RPMI7951 (cell line): Measurements from ENCODE around the gene VPS37C. TPM values are rescaled to one million over a fixed set of nuclear protein-coding genes. Genes with fewer than 3 reads are reported as not detected.
"Not testable (repeated sequence)": the region's sequence is repeated elsewhere in the genome, so short reads cannot be mapped to it uniquely, and the experiment has no call there.

ENCODE experiments used
- DNase-seq: peaks from one replicate; pipeline ENCODE4 v3.0.0-alpha.2; 2012; ENCODE audit warnings: low read depth
- total RNA-seq: library from RNA; depleted of rRNA; stranded (reverse); fragments of >200 nt; shearing (Covaris generic); gene quantifications from 2 replicates; pipeline ENCODE4 v1.2.3, GENCODE V29; 2014

VPS37C gene
- total RNA-seq, 1 experiment from 2014 or later, result 11.5 TPM

DNA sequence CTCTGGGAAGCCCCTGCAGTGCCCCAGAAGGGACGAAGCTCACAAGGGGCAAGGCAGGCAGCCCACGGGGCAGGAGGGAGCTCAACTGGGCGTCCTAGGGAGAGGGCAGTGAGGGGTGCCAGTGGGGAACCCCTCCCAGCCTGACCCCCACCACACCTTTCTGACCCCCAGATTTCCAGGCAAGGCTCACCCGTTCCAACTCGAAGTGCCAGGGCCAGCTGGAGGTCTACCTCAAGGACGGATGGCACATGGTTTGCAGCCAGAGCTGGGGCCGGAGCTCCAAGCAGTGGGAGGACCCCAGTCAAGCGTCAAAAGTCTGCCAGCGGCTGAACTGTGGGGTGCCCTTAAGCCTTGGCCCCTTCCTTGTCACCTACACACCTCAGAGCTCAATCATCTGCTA is 43.2 kb downstream of the VPS37C start:
- no peak for DNase-seq

GRCh38 chr11:61117168-61117520 is 44.1 kb downstream of the VPS37C start:
- no peak for DNase-seq

GRCh38 chr11:61116426-61117167 is 44.6 kb downstream of the VPS37C start:
- no peak for DNase-seq

- DNase-seq, result no peak
Observed at GRCh38 chr11:61115498-61116224, 45.6 kb downstream of the VPS37C start.

DNA sequence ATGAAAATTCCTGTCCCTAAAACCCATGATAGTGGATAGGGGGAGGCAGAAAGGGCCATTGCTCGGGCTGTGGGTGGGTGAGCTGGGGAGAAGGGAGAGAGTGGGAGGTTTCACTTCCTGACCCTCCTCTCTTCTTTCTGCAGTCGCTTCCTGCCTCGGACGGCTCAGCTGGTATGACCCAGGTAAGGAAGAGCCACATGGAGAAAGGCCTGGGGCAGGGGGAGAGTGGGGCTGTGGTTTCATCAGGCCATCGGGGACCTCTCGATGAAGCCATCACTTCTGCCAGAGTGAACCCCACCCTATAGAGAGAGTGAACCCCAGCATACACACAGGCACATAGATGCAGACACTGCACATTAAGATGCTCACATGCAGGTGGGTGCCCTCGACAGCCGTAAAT is 46.3 kb downstream of the VPS37C start:
- no peak for DNase-seq

DNA sequence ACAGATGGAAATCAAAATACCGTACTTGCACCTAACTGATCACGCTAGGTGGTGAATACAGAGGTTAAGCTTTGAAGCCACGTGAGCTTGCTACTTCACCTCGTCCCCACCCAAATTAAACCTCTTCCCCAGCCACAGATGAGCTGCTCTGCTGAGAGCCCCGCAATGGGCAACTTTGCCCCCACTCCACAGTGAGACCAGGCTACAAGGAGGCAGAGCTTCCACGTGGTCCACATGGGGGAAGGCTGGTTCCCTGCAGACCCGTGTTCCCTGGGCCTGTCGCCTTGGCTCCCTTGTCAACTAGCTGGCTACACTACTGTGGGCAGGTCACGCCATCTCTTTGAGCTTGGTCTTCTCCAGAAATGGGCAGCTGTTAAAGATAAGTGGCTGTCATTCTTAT is 48.0 kb downstream of the VPS37C start:
- DNase-seq, result no peak

GRCh38 chr11:61112575-61112974 is 48.7 kb downstream of the VPS37C start:
- no peak for DNase-seq

GRCh38 chr11:61111786-61112517 is 49.3 kb downstream of the VPS37C start:
- no peak for DNase-seq

GRCh38 chr11:61111050-61111435 is 50.2 kb downstream of the VPS37C start:
- DNase-seq, result no peak

DNA sequence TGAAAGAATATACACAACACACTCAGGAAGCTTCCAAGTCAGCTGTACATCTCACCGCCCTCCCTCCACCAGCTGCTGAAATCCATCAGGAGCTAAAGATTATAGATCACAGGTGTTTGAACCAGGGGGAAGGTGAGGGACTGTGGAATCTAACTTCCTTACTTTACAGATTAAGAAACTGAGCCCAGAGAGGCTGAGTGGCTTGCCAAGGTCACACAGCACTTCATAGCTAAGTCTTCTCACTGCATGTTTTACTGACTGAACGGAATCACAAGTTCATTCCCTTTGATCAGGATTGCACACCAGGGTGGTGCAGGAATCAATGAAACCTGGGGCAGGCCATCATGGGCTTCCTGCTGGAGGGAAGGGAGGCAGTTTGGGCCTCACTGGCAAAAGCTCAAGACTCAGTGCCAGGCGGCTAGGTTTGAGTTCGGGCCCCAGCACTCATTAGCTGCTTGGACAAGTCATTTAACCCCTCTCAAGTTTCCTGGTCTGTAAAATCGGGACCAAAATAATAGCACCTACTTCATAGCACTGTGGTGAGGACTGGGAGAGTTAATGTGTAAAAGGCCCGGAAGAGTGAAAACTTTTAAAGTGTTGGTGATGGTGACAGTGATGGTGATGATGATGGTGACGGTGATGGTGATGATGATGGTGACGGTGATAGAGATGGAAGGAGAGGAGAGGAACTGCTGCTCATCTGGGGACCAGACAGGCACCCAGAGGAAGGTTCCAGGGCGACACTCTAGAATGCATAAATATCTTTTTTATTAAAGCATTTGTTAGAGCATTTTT is 50.8 kb downstream of the VPS37C start:
- no peak for DNase-seq

- no peak for DNase-seq
Observed at GRCh38 chr11:61109671-61110070, 51.6 kb downstream of the VPS37C start.

DNA sequence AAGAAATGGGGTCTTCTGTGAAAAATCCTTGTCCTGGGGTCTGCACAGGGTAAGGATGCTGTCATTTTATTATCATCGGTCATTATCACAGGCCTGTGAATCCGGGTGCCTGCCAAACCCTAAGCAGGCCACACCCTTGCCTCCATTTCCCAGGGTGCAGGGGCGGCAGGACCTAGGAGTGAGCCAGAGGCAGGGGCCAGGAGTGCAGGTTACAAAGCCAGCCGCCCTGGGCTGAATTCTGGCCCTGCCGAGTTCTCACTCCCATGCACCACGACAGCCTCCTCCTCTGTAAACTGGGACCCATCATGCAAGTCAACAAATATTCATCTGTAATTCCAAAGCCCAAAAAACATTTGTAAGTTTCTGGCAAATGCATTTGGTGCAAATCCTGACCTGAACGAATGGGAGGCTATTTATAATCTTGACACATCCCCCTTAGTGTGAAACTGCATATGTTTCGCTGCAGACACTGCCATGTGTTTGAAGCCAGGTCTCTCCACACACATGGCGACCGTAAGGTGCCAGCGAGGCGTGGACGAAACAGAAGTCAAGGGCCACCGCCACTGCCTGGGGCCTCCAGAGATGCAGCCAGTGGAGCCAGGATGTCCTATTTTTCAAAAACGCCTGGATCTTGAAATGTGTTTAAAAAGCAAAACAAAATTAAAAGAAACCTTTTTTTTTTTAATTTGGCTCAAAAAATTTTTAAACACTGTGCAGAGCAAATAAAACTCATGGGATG is 52.2 kb downstream of the VPS37C start:
- no peak for DNase-seq

- no peak for DNase-seq
Observed at GRCh38 chr11:61107888-61108287, 53.3 kb downstream of the VPS37C start.

GRCh38 chr11:61106894-61107470 is 54.2 kb downstream of the VPS37C start:
- no peak for DNase-seq

DNA sequence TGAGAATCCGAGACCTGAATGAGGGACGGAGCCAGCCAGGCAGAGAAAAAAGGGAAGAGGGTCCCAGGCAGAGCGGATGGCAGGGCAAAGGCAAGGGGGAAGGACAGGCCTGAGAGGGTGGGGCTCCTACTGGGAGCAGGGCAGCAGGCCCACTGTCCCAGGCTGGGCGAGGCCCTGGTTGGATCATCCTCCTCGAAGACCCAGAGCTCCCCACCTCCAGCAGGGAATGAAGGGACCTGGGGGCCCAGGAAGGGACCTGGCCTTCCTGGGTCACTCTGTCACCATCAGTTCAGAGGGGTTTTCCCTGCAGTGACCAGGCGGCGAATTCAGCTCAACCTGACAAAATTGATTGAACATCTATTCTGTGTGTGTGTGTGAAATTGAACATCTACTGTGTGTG is 54.9 kb downstream of the VPS37C start:
- no peak for DNase-seq

DNA sequence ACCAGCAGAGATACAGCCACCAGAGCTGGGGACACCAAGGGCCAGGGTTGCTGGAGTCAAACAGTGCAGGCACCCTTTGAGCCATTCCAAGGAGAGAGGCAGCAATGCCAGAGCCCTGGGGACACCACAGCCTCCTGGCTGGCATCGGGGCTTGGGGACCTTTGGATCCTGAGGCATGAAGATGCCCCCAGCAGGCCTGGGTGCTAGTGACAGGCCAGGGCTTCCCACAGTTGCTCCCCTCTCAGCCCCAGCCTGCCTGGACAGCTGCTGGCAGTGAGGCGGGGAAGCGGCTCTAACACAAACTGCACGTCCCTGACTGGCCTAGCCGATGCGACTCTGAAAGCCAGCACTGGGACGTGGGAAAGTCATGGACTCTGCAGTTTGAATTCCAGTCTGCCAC is 56.3 kb downstream of the VPS37C start:
- DNase-seq, result no peak

DNA sequence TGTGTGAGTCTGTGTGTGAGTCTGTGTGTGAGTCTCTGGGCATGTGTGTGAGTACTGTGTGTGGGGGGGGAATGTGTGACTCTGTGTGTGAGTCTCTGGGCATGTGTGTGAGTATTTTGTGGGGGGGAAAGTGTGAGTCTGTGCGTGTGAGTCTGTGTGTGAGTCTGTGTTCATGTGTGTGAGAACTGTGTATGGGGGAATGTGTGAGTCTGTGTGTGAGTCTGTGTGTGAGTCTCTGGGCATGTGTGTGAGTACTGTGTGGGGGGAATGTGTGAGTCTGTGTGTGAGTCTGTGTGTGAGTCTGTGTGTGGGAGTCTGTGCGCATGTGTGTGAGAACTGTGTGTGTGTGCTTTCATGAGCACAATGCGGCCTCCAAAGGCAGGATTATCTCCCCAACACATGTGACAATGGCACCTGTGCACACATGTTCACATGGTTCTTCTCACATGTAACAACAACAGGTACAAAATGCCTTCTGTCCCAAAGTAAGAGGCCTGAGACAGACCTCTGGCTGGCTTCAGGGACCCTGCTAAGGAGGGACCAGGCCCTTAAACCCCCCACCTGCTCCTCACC is 57.3 kb downstream of the VPS37C start:
- DNase-seq, result no peak

GRCh38 chr11:61102667-61103571 is 58.3 kb downstream of the VPS37C start:
- DNase-seq, result no peak

DNA sequence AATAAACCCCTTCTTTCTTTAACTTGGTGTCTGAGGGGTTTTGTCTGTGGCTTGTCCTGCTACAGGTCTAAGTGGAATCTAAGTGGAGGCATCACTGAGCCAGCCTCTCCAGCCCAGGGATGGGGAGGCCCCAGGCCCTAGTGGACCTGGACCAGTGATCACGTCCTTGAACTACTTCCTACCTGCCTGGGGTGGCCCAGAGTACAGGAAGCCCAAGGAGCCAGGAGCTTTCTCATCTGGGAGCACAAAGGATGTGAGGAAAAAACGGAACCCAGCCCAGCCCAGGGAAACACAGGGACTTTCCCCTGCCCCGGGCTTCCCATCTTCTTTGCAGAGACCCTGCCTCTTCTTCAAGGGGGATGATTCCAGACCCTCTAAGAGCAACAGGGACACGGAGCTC is 62.4 kb downstream of the VPS37C start:
- no peak for DNase-seq

DNA sequence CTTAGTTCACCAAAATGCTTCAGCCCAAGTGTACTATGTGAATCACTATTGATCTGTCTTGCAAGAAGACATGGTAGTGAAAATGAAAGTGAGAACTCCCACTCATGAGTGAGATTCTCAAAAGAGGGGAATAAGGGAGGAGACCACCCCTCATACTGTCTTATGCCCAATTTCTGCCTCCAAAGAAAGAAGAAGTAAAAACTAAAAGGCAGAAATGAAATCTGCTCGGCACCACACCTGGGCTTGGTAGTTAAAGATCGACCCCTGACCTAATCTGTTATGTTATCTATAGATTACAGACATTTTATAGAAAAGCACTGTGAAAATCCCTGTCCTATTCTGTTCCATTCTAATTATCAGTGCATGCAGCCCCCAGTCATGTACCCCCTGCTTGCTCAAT is 63.0 kb downstream of the VPS37C start:
- not testable (repeated sequence) for DNase-seq
